Left lung (tissue), 10 donors: ENCODE results near the gene OSBPL6. TPM values are rescaled to one million over a fixed set of nuclear protein-coding genes. Genes with fewer than 3 reads are reported as not detected.
"Not testable (repeated sequence)": the region's sequence is repeated elsewhere in the genome, so short reads cannot be mapped to it uniquely, and the experiment has no call there.

Experiments
- ATAC-seq: fragments of 200-7000 bp; cut with Tn5 transposase; one replicate; pipeline ENCODE4 v1.9.1; 2020; ENCODE audit warnings: moderate library complexity
- DNase-seq, 4 donors: peaks; one replicate each; pipeline ENCODE4 v3.0.0-alpha.2; 2013 to 2020
- H3K27ac ChIP-seq, 2 donors: fragments of 200-600 bp; sonication (generic) in 1 of 2; one replicate each; pipeline versions ENCODE4 v1.5.0 to v1.8.0; 2020 to 2021
- H3K27me3 ChIP-seq, 2 donors: fragments of 200-600 bp; sonication (generic) in 1 of 2; one replicate each; pipeline versions ENCODE4 v1.5.0 to v1.8.0; 2020 to 2021
- H3K36me3 ChIP-seq, 2 donors: fragments of 200-600 bp; sonication (generic) in 1 of 2; one replicate each; pipeline versions ENCODE4 v1.5.0 to v1.8.0; 2020 to 2021
- H3K4me1 ChIP-seq, 2 donors: fragments of 200-600 bp; one replicate each; pipeline ENCODE4 v1.8.0; 2021
- H3K4me3 ChIP-seq, 2 donors: fragments of 200-600 bp; sonication (generic) in 1 of 2; one replicate each; pipeline versions ENCODE4 v1.5.0 to v1.8.0; 2020 to 2021; ENCODE audit warnings: mild to moderate bottlenecking in 1 of 2
- H3K9me3 ChIP-seq, 2 donors: fragments of 200-600 bp; sonication (generic) in 1 of 2; one replicate each; pipeline versions ENCODE4 v1.5.0 to v1.8.0; 2020 to 2021
- CTCF ChIP-seq, 2 donors: fragments of 200-600 bp; sonication (generic) in 1 of 2; IDR thresholded peaks; one replicate each; pipeline versions ENCODE4 v1.5.0 to v1.8.0; 2021; ENCODE audit warnings: antibody characterized with exemption in 2 of 2
- intact Hi-C, 2 donors: fragments of 100-400 bp; cut with DNase I; formaldehyde crosslinking; loops; one replicate each; pipeline versions ENCODE4 v1.11.2 to v1.14.2; 2022
- polyA plus RNA-seq, 6 donors: library from polyadenylated mRNA; unstranded; fragments of 120-200 nt; gene quantifications; one replicate each; pipeline ENCODE4 v1.2.1, GENCODE V29; 2013; ENCODE audit not compliant: insufficient read length in 6 of 6
- total RNA-seq, 2 donors: library from RNA; stranded (reverse); fragmentation: NEBNext Ultra II Directional; extraction: Animal tissue kit (Norgen Biotek cat#: 25700); gene quantifications; one replicate each; pipeline ENCODE4 v1.2.1, GENCODE V29; 2021
- donor health status: DM: no; HTN: yes; CAD: no.
- donor health status: DM: no; HTN: no; CAD: no.

OSBPL6 gene
- total and polyA plus RNA-seq, 8 donors = 2.9 to 6.0 (median 4.9) TPM

DNA sequence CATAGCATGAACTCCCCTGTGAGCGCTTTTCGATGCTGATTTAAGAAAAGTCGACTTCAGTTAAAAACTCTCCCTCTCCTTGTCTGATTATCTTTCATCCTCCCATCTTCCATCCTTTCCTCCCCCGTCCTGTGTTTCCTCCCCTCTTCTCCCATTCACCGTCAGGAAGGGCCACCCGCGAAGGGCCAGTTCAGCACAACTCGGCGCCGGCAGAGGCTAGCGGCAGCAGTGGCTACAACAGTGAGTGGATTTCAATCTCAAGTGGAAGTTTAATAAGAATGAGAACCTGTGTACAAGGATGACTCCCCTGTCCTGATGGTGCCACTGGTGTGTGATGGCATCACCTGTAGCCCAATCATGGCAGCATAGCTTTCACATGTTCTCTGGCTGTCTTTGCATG, 149.8 kb downstream of the OSBPL6 start:
- H3K27me3 ChIP-seq = no peaks in the 10 kb centered on the region
- no peak overlapping the region for H3K27ac ChIP-seq
- no peaks in the 10 kb centered on the region for H3K4me1 ChIP-seq
- H3K4me3 ChIP-seq = no peak overlapping the region
- intact Hi-C loops = no loop called here
- H3K36me3 ChIP-seq = no peaks in the 10 kb centered on the region
- no peaks in the 10 kb centered on the region for H3K9me3 ChIP-seq
- TF ChIP-seq CTCF (IDR thresholded peaks at IDR 0.05) = no peak
- ATAC-seq (no peak), DNase-seq (no peak)

- Histone ChIP-seq H3K4me3 (no peak overlapping the region), H3K27ac (no peak overlapping the region), H3K4me1 (no peaks in the 10 kb centered on the region), H3K27me3 (no peaks in the 10 kb centered on the region), H3K9me3 (no peaks in the 10 kb centered on the region), H3K36me3 (peaks cover 0 to 5% of the 10 kb centered on the region in 2 donors)
- no peak for DNase-seq
- no peak for TF ChIP-seq CTCF (IDR thresholded peaks at IDR 0.05)
- ATAC-seq = no peak
- intact Hi-C loops = no loop called here
These were observed 151.6 kb downstream of the OSBPL6 start for GRCh38 chr2:178345951-178346350.

- peaks cover 0 to 5% of the 10 kb centered on the region in 2 donors for H3K36me3 ChIP-seq
- no peak for DNase-seq
- no peak for TF ChIP-seq CTCF (IDR thresholded peaks at IDR 0.05)
- H3K9me3 ChIP-seq = no peaks in the 10 kb centered on the region
- no peak overlapping the region for H3K4me3 ChIP-seq
- intact Hi-C loops = no loop called here
- H3K4me1 ChIP-seq = no peaks in the 10 kb centered on the region
- no peak for ATAC-seq
- no peak overlapping the region for H3K27ac ChIP-seq
- no peaks in the 10 kb centered on the region for H3K27me3 ChIP-seq
These were observed 155.7 kb downstream of the OSBPL6 start for GRCh38 chr2:178350051-178350450.

- H3K27me3 ChIP-seq, H3K4me1 ChIP-seq, H3K4me3 ChIP-seq, DNase-seq, intact Hi-C loops, ATAC-seq, H3K36me3 ChIP-seq, H3K27ac ChIP-seq: not testable (repeated sequence)
- peaks cover 0 to 14% of the 10 kb centered on the region in 2 donors for H3K9me3 ChIP-seq
These were observed 163.4 kb downstream of the OSBPL6 start for GRCh38 chr2:178357704-178358103.

GRCh38 chr2:178359192-178359912, 165.0 kb downstream of the OSBPL6 start:
- no peaks in the 10 kb centered on the region for H3K36me3 ChIP-seq
- TF ChIP-seq CTCF (IDR thresholded peaks at IDR 0.05) = no peak
- no peaks in the 10 kb centered on the region for H3K4me1 ChIP-seq
- intact Hi-C loops = no loop called here
- H3K9me3 ChIP-seq = peaks cover 0 to 14% of the 10 kb centered on the region in 2 donors
- DNase-seq (no peak), ATAC-seq (no peak)
- H3K27me3 ChIP-seq = no peaks in the 10 kb centered on the region
- no peak overlapping the region for H3K4me3 ChIP-seq
- no peak overlapping the region for H3K27ac ChIP-seq

DNA sequence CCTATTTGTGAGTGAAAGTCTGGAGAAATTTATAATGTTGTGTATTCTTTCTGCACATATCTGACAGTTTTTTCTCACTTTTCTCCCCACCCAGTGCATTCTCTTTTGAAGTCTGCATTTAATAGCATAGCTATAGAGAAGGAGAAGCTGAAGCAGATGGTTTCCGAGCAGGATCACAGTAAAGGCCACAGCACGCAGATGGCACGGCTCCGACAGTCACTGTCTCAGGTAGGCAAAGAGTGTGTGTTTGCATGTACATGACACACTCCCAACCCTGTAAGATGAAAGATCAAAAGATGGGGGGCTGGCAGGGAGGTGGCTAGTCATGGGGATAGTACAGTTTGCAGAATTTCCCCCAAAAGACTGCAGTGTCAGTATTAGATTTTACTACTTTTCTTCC, 167.3 kb downstream of the OSBPL6 start:
- Histone ChIP-seq H3K36me3 (no peaks in the 10 kb centered on the region), H3K27me3 (no peaks in the 10 kb centered on the region), H3K4me1 (no peaks in the 10 kb centered on the region), H3K4me3 (no peak overlapping the region), H3K9me3 (peaks cover 0 to 14% of the 10 kb centered on the region in 2 donors), H3K27ac (no peak overlapping the region)
- no peak for DNase-seq
- intact Hi-C loops = no loop called here
- no peak for ATAC-seq
- TF ChIP-seq CTCF (IDR thresholded peaks at IDR 0.05) = no peak
